ENCODE data around the gene MBOAT1. TPM values are rescaled to one million over a fixed set of nuclear protein-coding genes. Genes with fewer than 3 reads are reported as not detected.
A peak's percentile ranks its signal among the peaks of the same experiment; 100 is the strongest.

MBOAT1 gene
- total and polyA plus RNA-seq, 9 donors, result 8.5 to 30.2 (median 12.7) TPM

- no peaks in the 10 kb centered on the region for H3K36me3 ChIP-seq
- DNase-seq, result no peak
- peaks cover 3% of the 10 kb centered on the region for H3K4me1 ChIP-seq (ENCODE audit: insufficient read depth)
- WGBS, 3 donors, result 79 to 84% (median 81%) methylated on average over 13 of the region's 13 CpGs
- intact Hi-C loops (cut with DNase I), result no loop called here
- TF ChIP-seq CTCF (IDR thresholded peaks at IDR 0.05) (no peak), EP300 (IDR thresholded peaks at IDR 0.05) (no peak), POLR2A (IDR thresholded peaks at IDR 0.05) (no peak)
- H3K27me3 ChIP-seq, result no peaks in the 10 kb centered on the region
- H3K4me3 ChIP-seq, result no peak overlapping the region
- H3K9me3 ChIP-seq, result no peaks in the 10 kb centered on the region
- no peak overlapping the region for H3K27ac ChIP-seq
These were observed 38.2 kb downstream of the MBOAT1 start for GRCh38 chr6:20173833-20174792.

DNA sequence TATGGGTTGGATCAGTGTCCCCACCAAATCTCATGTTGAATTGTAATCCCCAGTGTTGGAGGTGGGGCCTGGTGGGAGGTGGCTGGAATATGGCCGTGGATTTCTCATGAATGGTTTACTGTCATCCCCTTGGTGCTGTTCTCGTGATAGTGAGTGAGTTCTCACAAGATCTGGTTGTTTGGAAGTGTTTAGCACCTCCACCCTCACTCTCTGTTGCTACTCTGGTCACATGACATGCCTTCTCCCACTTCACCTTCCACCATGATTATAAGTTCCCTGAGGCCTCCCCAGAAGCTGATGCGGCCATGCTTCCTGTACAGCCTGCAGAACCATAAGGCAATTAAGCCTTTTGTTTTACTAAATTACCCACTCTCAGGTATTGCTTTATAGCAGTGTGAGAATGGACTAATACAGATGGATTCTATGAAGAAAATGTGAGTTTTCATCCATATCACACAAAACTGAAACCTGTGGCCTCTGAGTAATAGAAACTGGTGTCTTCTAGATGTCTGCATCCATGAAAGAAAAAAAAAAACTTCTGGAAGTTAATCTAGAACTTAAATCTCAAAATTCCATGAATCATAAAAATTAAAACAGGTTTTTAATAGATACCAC, 39.3 kb downstream of the MBOAT1 start:
- Histone ChIP-seq H3K27me3 (no peaks in the 10 kb centered on the region), H3K9me3 (no peaks in the 10 kb centered on the region), H3K27ac (no peak overlapping the region), H3K4me1 (ENCODE audit: insufficient read depth) (peaks cover 3% of the 10 kb centered on the region), H3K36me3 (no peaks in the 10 kb centered on the region), H3K4me3 (no peak overlapping the region)
- intact Hi-C loops (cut with DNase I), result no loop called here
- TF ChIP-seq POLR2A (IDR thresholded peaks at IDR 0.05) (no peak), EP300 (IDR thresholded peaks at IDR 0.05) (no peak)
- 95 to 97% (median 95%) methylated on average over 3 of the region's 3 CpGs for WGBS, 3 donors
- DNase-seq, result no peak

DNA sequence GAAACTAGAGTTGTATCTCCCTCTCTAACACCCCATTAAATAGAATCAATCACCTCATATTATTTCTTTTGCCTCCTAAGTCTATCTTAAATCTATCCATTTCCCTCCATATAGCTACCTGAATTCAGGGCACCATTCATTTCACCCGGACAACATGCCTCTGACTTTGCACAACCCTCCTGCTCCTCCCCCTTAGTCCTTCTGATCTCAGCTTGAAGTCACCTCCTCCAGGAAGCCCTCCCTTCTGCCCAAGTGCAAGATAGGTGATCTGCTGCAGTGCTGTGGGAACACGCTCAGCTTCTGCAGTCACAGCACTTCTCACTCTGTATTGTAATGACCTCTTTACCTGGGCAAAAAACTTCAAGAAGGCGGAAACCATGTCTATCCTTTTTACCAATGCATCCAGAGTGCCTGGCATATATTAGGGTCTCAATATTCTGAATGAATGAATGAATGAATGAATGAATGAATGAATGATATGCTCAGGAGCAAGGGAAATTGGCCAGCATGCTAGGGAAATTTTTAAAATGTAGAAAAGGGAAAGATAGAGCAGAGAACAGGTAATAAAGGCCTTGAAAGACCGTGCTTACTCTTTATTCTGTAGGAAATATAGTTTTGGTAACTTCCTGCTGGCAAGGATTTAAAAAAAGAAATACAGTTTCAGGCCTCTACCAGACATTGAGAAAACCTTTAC, 41.7 kb downstream of the MBOAT1 start:
- Histone ChIP-seq H3K27me3 (no peaks in the 10 kb centered on the region), H3K27ac (no peak overlapping the region), H3K36me3 (no peaks in the 10 kb centered on the region), H3K4me3 (no peak overlapping the region), H3K4me1 (ENCODE audit: insufficient read depth) (peaks cover 3% of the 10 kb centered on the region), H3K9me3 (no peaks in the 10 kb centered on the region)
- WGBS, 3 donors, result 77 to 92% (median 90%) methylated on average over 4 of the region's 4 CpGs
- TF ChIP-seq POLR2A (IDR thresholded peaks at IDR 0.05) (no peak), CTCF (IDR thresholded peaks at IDR 0.05) (no peak), EP300 (IDR thresholded peaks at IDR 0.05) (no peak)
- no peak for DNase-seq
- intact Hi-C loops (cut with DNase I), result no loop called here

DNA sequence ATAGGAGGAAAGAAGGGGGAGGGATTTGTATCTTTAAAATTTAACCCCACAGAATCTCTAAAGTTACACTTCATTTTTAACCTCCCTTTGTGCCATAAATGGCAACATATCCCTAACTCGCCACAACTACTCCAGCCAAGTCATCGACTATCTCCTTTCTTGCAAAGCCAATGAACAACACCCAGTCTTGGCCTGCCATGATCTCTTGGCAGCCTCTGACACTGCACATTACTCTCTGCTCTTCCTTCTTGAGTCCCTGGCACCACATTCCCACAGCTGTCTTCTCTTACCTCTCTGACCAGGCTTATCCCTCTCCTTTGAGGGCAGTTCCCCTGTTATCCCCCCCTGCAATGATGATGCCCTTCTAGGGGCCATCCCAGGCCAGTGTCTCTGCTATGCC, 42.5 kb downstream of the MBOAT1 start:
- H3K9me3 ChIP-seq, result no peaks in the 10 kb centered on the region
- H3K4me1 ChIP-seq (ENCODE audit: insufficient read depth), result peaks cover 3% of the 10 kb centered on the region
- TF ChIP-seq POLR2A (IDR thresholded peaks at IDR 0.05) (no peak), CTCF (IDR thresholded peaks at IDR 0.05) (no peak), EP300 (IDR thresholded peaks at IDR 0.05) (no peak)
- DNase-seq, result no peak
- intact Hi-C loops (cut with DNase I), result no loop called here
- H3K27ac ChIP-seq, result peak overlapping the region in 1 of 2 donors; percentile 36
- H3K4me3 ChIP-seq, result no peak overlapping the region
- no peaks in the 10 kb centered on the region for H3K27me3 ChIP-seq
- 47 to 51% (median 48%) methylated on average over 2 of the region's 2 CpGs for WGBS, 3 donors
- H3K36me3 ChIP-seq, result no peaks in the 10 kb centered on the region
